Activated naive CD8-positive, alpha-beta T cell (primary cell): Measurements from ENCODE around the gene RASIP1.
"Not testable (repeated sequence)": the region's sequence is repeated elsewhere in the genome, so short reads cannot be mapped to it uniquely, and the experiment has no call there.

Experiments used
- H3K27ac Mint-ChIP-seq: one replicate; pipeline ENCODE4 v1.8.0; 2021; ENCODE audit warnings: mixed read lengths
- H3K27me3 Mint-ChIP-seq: one replicate; pipeline ENCODE4 v1.8.0; 2021; ENCODE audit warnings: mixed read lengths
- H3K36me3 Mint-ChIP-seq: one replicate; pipeline ENCODE4 v1.8.0; 2021; ENCODE audit warnings: mixed read lengths
- H3K4me1 Mint-ChIP-seq: one replicate; pipeline ENCODE4 v1.8.0; 2021; ENCODE audit warnings: low read depth, mixed read lengths
- H3K4me3 Mint-ChIP-seq: one replicate; pipeline ENCODE4 v1.8.0; 2021; ENCODE audit warnings: mild to moderate bottlenecking, mixed read lengths
- H3K9me3 Mint-ChIP-seq: one replicate; pipeline ENCODE4 v1.8.0; 2021; ENCODE audit warnings: low read depth, mixed read lengths

RASIP1 gene, protein sequence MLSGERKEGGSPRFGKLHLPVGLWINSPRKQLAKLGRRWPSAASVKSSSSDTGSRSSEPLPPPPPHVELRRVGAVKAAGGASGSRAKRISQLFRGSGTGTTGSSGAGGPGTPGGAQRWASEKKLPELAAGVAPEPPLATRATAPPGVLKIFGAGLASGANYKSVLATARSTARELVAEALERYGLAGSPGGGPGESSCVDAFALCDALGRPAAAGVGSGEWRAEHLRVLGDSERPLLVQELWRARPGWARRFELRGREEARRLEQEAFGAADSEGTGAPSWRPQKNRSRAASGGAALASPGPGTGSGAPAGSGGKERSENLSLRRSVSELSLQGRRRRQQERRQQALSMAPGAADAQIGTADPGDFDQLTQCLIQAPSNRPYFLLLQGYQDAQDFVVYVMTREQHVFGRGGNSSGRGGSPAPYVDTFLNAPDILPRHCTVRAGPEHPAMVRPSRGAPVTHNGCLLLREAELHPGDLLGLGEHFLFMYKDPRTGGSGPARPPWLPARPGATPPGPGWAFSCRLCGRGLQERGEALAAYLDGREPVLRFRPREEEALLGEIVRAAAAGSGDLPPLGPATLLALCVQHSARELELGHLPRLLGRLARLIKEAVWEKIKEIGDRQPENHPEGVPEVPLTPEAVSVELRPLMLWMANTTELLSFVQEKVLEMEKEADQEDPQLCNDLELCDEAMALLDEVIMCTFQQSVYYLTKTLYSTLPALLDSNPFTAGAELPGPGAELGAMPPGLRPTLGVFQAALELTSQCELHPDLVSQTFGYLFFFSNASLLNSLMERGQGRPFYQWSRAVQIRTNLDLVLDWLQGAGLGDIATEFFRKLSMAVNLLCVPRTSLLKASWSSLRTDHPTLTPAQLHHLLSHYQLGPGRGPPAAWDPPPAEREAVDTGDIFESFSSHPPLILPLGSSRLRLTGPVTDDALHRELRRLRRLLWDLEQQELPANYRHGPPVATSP

DNA sequence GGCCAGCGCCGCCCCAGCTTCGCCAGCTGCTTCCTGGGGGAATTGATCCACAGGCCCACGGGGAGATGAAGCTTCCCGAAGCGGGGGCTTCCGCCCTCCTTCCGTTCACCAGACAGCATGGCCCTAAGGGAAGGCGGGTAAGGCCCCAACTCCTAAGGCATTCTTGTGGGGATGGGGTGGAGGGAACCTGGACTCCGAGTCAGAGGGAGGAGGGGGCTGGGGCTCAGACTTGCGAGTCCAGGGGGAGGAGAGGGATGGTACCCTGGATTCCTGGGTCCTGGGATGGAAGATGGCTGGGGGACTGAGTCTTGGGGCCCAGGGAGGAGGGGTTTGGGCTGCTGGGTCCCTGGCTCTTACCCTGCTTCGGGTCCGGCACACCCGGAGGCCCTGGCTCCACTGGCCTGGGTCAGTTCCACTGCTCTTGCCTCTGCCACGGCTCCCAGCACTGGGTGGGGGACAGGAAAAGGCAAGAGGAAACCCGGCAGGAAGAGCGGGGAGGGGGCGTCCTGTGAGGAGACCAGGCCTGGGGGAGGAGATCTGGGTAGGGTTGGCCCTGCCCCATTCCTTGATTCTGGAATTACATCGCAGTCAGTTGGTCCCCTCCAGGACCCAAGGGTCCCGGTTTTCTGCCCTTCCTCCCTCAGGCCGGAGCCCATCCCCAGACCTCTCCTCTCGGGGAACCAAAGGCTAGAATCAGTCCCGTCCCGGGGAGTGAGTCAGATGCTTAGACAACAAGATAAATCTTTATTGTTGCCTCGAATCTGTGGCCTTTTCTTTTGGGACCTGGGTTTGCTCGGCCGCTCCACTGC, at the start of gene RASIP1:
TSS of gene RASIP1 (minus strand) at position 447 of the 809 bp plus-strand sequence. CDS start at position 119, 328 bp downstream.
- Mint-ChIP-seq H3K27ac (no peak within 1 kb of the TSS), H3K9me3 (no peaks in the 10 kb centered on the region), H3K4me3 (peak within 1 kb of the TSS; percentile 17), H3K36me3 (no peaks in the 10 kb centered on the region), H3K4me1 (peaks cover 16% of the 10 kb centered on the region), H3K27me3 (no peaks in the 10 kb centered on the region)

DNA sequence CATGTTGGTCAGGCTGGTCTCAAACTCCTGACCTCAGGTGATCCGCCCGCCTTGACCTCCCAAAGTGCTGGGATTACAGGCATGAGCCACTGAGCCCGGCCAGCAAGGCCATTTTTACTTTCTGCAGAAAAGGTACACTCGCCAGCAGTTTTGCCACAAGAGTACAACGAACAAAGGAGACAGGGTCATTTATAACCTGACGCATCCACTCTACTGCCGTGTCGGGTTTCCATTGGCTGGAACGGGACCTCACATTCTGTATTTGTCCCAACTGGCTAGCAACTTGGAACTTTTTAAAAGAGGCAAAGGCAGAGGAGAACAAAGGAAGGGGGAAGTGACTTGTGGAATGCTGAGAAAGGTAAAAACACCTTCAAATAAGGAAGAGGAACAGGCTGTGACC, 46.9 kb upstream of the RASIP1 start:
- not testable (repeated sequence) for H3K4me1 Mint-ChIP-seq, H3K9me3 Mint-ChIP-seq, H3K36me3 Mint-ChIP-seq, H3K4me3 Mint-ChIP-seq, H3K27me3 Mint-ChIP-seq, H3K27ac Mint-ChIP-seq

DNA sequence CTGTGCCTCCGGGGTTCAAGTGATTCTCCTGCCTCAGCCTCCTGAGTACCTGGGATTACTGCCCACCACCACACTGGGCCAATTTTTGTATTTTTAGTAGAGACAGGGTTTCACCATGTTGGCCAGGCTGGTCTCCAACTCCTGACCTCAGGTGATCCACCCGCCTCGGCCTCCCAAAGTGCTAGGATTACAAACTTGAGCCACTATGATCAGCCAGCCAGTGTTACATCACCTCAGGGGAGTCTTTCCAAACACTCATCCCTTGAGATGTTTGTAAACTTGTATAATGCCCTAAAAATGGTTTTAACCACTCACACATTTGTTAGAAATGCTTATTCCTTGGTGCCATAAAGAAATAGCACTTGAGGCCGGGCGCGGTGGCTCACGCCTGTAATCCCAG, 46.0 kb upstream of the RASIP1 start:
- H3K9me3 Mint-ChIP-seq, H3K4me1 Mint-ChIP-seq, H3K4me3 Mint-ChIP-seq, H3K36me3 Mint-ChIP-seq, H3K27ac Mint-ChIP-seq, H3K27me3 Mint-ChIP-seq: not testable (repeated sequence)

DNA sequence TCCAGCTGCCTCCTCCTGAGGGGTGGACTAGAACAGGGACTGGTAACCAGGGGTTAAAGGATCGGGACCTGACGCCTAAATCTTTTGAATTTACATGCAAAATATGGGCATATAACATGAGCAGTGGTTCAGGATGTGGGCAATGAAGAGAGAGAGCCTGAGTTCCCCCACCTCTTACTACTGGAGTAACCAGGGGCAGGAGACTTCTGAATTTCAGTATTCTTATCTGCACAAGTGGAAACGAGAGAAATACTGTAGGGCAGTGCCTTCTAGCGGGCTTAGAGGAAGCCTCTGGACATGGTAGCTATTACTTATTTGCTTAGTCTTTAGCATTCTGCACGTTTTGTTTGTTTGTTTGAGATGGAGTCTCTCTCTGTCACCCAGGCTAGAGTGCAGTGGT, 44.1 kb upstream of the RASIP1 start:
- H3K27ac Mint-ChIP-seq = no peak overlapping the region
- no peak overlapping the region for H3K4me3 Mint-ChIP-seq
- peaks cover 2% of the 10 kb centered on the region for H3K4me1 Mint-ChIP-seq
- H3K27me3 Mint-ChIP-seq = no peaks in the 10 kb centered on the region
- no peaks in the 10 kb centered on the region for H3K9me3 Mint-ChIP-seq
- no peaks in the 10 kb centered on the region for H3K36me3 Mint-ChIP-seq

DNA sequence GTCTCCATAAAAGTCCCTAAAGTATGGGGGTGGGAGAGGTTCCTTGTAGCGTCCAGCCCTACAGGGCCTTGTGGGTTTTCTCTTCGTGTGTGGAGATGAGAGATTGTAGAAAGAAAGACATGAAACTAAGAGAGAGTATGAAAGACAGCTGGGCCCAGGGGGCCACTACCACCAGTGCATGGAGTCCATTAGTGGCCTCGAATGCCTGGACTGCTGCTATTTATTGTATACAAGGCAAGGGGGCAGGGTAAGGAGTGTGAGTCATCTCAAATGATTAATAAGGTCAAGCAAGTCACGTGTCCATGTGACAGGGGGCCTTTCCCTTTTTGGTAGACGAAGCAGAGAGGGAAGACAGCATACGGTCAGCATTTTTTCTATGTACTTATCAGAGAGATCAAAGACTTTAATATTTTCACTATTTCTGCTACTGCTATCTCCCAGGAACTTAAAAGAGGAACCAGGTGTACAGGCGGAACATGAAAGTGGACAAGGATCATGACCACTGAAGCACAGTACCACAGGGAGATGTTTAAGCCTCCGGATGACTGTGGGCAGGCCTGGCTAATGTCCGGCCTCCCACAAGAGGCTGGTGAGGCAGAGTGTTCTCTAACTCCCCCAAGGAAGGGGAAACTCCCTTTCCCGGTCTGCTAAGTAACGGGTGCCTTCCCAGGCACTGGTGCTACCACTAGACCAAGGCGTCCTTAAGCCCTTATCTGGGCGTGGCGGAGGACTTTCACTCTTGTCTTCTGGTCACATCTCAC, 40.4 kb upstream of the RASIP1 start:
- Mint-ChIP-seq H3K27ac (no peak overlapping the region), H3K27me3 (no peaks in the 10 kb centered on the region), H3K36me3 (no peaks in the 10 kb centered on the region), H3K9me3 (no peaks in the 10 kb centered on the region), H3K4me3 (no peak overlapping the region), H3K4me1 (peaks cover 2% of the 10 kb centered on the region)

DNA sequence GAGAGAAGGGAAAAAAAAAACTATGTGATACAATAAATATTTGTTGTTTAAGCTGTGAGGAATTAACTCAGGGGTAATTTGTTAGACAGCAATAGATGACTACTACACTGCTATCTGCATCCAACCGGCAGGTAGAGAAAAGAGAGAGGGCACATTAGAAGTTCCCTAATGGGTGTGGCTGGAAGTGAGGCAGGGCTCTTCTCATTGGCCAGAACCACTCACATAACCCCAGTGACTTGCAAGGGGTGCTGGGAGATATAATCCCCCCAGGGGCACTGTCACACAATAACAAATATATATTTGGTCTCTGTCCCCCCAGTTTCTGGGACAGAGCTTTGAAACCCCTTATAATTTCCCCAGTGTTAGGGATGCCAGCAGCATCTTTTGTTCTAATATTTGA, 39.2 kb upstream of the RASIP1 start:
- Mint-ChIP-seq H3K27me3 (no peaks in the 10 kb centered on the region), H3K4me3 (no peak overlapping the region), H3K27ac (no peak overlapping the region), H3K4me1 (peaks cover 2% of the 10 kb centered on the region), H3K9me3 (no peaks in the 10 kb centered on the region), H3K36me3 (no peaks in the 10 kb centered on the region)

DNA sequence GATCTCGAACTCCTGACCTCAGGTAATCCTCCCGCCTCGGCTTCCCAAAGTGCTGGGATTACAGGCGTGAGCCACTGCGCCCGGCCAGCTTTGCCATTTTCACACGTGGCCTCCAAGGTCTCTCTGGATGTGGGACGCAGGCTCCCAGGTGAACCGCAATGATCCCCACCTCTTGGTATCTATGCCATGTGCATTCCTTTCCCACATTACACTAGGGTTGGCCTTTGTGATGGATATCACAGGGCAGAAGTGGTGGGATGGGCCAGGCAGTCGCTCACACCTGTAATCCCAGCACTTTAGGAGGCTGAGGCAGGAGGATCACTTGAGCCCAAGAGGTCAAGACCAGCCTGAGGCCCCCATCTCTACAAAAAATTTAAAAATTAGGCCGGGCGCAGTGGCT, 37.3 kb upstream of the RASIP1 start:
- Mint-ChIP-seq H3K4me1 (peaks cover 2% of the 10 kb centered on the region), H3K36me3 (no peaks in the 10 kb centered on the region), H3K27ac (no peak overlapping the region), H3K9me3 (no peaks in the 10 kb centered on the region), H3K4me3 (no peak overlapping the region), H3K27me3 (peaks cover under 1% of the 10 kb centered on the region)

DNA sequence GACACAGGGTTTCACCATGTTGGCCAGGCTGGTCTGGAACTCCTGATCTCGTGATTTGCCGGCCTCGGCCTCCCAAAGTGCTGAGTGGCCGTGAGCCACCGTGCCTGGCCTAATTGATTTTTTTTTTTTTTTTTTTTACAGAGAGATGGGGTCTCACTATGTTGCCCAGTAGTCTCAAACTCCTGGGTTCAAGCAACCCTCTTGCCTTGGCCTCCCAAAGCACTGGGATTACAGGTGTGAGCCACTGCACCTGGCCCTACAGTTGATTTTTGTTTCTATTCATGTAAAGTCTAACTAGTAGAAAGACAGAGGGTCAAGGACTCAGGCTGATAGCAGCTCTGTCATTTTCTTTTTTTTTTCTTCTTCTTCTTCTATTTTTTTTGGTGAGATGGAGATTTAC, 36.7 kb upstream of the RASIP1 start:
- no peak overlapping the region for H3K4me3 Mint-ChIP-seq
- no peaks in the 10 kb centered on the region for H3K36me3 Mint-ChIP-seq
- H3K9me3 Mint-ChIP-seq = no peaks in the 10 kb centered on the region
- no peak overlapping the region for H3K27ac Mint-ChIP-seq
- H3K4me1 Mint-ChIP-seq = no peaks in the 10 kb centered on the region
- H3K27me3 Mint-ChIP-seq = peaks cover 2% of the 10 kb centered on the region

DNA sequence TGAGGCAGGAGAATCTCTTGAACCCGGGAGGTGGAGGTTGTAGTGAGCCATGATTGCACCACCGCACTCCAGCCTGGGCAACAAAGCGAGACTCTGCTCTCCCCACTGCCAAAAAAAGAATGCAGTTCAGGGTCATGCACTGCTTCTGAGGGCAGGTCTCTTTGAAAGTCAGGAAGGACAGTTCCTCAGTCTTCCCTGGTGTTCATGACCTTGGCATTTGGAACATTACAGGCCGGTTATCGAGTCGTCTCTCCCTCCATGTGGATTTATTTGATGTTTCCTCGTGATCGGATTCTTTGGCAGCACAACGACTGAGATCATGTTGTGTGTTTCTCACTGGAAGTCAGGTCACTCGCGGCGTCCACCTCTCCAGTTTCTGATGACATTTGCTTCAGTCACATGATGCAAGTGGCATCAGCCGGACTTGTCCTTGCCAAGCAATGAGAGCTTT, 32.1 kb upstream of the RASIP1 start:
- Mint-ChIP-seq H3K36me3 (no peaks in the 10 kb centered on the region), H3K4me1 (no peaks in the 10 kb centered on the region), H3K27me3 (peaks cover 10% of the 10 kb centered on the region), H3K27ac (no peak overlapping the region), H3K4me3 (no peak overlapping the region), H3K9me3 (no peaks in the 10 kb centered on the region)

DNA sequence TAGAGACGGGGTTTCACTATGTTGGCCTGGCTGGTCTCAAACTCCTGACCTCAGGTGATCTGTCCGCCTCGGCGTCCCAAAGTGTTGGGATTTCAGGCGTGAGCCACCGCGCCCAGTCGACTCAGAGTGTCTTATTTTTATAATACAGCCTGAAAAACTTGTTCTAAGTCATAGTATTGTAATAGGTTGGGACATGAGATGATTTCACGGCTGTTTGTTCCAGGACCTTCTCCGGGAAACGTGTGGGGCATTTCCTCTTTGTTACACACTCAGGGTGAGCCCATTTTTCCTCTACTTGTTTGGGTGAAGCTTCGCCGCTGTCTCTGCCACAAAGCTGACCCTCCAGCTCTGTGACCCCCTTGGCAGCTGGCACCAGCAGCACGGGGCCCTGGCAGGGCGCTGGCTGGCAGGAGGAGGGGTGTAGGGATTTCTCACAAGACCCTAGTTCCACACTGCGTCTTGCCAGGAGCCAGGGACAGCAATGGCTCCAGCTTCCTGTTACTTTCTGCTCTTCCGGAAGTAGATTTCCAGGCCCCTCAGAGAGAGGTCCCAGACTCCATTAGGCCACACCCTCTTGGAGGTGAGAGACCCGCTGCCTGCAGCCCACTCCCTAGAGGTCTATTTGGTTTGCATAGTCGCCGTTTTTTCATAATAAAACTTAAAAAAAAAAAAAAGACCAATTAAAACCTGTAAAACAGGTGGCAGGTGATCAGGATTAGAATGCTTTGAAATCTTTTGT, 30.5 kb upstream of the RASIP1 start:
- Mint-ChIP-seq H3K27ac (no peak overlapping the region), H3K9me3 (no peaks in the 10 kb centered on the region)

DNA sequence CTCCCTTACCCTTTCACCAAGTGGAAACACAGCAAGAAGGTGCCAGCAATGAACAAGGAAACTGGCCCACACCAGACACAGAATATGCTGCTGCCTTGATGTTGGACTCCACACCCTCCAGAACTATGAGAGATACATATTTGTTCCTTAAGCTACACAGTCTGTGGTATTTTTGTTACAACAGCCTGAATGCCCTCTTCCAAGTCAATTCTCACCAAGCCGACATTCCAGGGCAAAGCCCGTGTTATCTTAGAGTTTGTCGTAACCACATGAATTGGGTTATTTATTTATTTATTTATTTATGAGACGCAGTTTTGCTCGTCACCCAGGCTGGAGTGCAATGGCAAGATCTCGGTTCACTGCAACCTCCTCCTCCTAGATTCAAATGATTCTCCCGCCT, 29.9 kb upstream of the RASIP1 start:
- Mint-ChIP-seq H3K4me1 (no peaks in the 10 kb centered on the region), H3K27ac (no peak overlapping the region), H3K36me3 (no peaks in the 10 kb centered on the region), H3K4me3 (no peak overlapping the region), H3K9me3 (no peaks in the 10 kb centered on the region), H3K27me3 (peaks cover 10% of the 10 kb centered on the region)

More for the DNA sequence above, 30.5 kb upstream of the RASIP1 start:
- Mint-ChIP-seq H3K4me3 (no peak overlapping the region), H3K4me1 (no peaks in the 10 kb centered on the region), H3K36me3 (no peaks in the 10 kb centered on the region), H3K27me3 (peaks cover 10% of the 10 kb centered on the region)

DNA sequence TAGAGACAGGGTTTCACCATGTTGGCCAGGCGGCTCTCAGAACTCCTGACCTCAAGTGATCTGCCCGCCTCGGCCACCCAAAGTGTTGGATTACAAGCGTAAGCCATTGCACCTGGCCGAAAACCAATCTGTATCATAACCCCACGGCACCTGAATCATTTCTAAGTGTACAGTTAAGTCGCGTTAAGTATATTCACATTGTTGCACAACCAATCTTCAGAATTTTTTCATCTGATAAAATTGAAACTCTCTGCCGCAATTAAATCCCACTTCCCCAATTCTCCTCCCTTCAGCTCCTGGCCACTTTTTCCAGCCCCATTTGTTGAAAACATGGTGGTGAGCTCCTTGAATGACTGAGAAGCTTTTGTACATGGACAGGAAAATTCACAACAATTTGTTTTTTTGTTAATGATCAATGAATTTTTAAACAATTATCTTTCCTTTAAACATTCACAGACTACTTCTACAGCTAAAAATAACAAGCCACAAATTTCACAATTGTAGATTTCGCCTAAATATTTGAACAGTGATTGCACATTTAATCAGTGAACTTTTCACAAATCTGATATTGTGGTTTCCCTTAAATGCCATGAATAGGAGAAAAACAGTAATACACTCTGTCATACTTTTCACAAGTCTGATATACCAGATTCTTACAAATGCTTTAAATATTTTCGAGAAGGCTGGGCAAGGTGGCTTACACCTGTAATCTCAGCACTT, 28.7 kb upstream of the RASIP1 start:
- H3K27me3 Mint-ChIP-seq = peaks cover 10% of the 10 kb centered on the region
- H3K4me1 Mint-ChIP-seq = no peaks in the 10 kb centered on the region
- no peaks in the 10 kb centered on the region for H3K36me3 Mint-ChIP-seq
- H3K27ac Mint-ChIP-seq = no peak overlapping the region
- no peak overlapping the region for H3K4me3 Mint-ChIP-seq
- H3K9me3 Mint-ChIP-seq = no peaks in the 10 kb centered on the region

DNA sequence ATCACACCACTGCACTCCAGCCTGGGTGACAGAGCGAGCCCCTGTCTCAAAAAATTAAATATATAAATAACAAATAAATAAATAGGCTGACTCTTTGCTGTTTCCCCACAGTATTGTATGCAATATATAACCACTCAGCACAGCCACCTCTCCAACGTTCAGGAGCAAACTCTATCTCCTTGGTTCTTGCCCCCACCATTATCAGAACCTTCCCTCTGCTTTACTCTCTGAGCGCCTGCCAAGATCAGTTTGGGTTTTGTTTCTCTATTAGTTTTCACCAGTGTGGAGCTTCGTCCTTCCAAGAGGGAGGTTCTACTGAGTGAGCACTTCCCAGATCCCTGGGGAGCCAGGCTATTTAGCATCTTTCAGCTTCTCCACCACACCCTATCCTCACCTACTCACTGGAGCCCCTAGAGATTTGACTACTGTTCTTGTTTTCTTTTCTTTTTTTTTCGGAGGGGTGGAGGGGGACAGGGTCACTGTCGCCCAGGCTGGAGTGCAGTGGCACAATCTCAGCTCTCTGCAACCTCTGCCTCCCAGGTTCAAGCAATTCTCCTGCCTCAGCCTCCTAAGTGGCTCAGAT, 27.9 kb upstream of the RASIP1 start:
- not testable (repeated sequence) for H3K27me3 Mint-ChIP-seq, H3K9me3 Mint-ChIP-seq, H3K36me3 Mint-ChIP-seq, H3K4me3 Mint-ChIP-seq, H3K27ac Mint-ChIP-seq, H3K4me1 Mint-ChIP-seq
